Heart left ventricle (tissue), 13 donors: ENCODE data around the gene CXXC4.

Experiments used
- CTCF ChIP-seq, 12 donors: fragments of 200-600 bp; sonication (generic) in 4 of 12; IDR thresholded peaks; one replicate each; pipeline versions ENCODE4 v1.5.0 to v1.8.0; 2018 to 2022; ENCODE audit warnings: antibody characterized with exemption in 12 of 12, mild to moderate bottlenecking in 5 of 12
- POLR2A ChIP-seq, 2 donors: fragments of 450-650 bp; IDR thresholded peaks; one replicate each; pipeline ENCODE4 v1.6.1; 2017; ENCODE audit warnings: antibody characterized with exemption in 2 of 2, mild to moderate bottlenecking in 2 of 2, moderate library complexity in 2 of 2
- donor health status: ischemic (EF 13 %, LVEDD 7.1; RV severe dilation, severe dysfunction).
- donor health status: DM: no; HTN: yes; CAD: no.
- donor health status: DM: no; HTN: no; CAD: no.
- donor health status: ischemic (EF 25% LVEDD 6.9; RV normal size, moderate dysfunction).
- donor health status: ischemic (EF 25% LVEDD 5.7; RV mildly dilated, moderate dysfunction).
- donor health status: ischemic (EF 35%, LVEDD 5.7; RV mildly dilated, moderate dysfunction).
- donor health status: nonischemic (EF 11% LVEDD 7.7; RV severe dilation, severe dysfunction).
- donor health status: DM: yes; HTN: yes; CAD: no.
- donor health status: PGD.
- donor health status: ischemic (EF 29% LVEDD 5.4; RV normal size, mild dysfunction).
- donor health status: nonischemic (EF 23%, LVEDD 6.1; RV moderate dilation, normal function).

- TF ChIP-seq POLR2A (IDR thresholded peaks at IDR 0.05) (no peak), CTCF (IDR thresholded peaks at IDR 0.05) (no peak)
Measured at GRCh38 chr4:104429150-104429741, 65.4 kb downstream of the CXXC4 start.
